Occipital lobe (tissue), 2 donors: Measurements from ENCODE around the gene TMEM120B. TPM values are rescaled to one million over a fixed set of nuclear protein-coding genes. Genes with fewer than 3 reads are reported as not detected.
"Not testable (repeated sequence)": the region's sequence is repeated elsewhere in the genome, so short reads cannot be mapped to it uniquely, and the experiment has no call there.

ENCODE experiments used
- DNase-seq: peaks from one replicate; lab custom pipeline; 2025; lab: John Stamatoyannopoulos, UW
- total RNA-seq: library from RNA; depleted of rRNA; stranded (reverse); fragments of >200 nt; gene quantifications from one replicate; pipeline ENCODE4 v1.2.3, GENCODE V29; 2014

The TMEM120B gene
- 13.7 TPM for total RNA-seq

- peak; percentile 75 for DNase-seq
Measured at GRCh38 chr12:121712461-121713256, at the start of gene TMEM120B. Gene TMEM120B, plus strand, starts transcription at chr12:121712752. Its CDS starts 144 bp downstream, at chr12:121712896.

- no peak for DNase-seq
Measured at GRCh38 chr12:121663610-121663929, 49.0 kb upstream of the TMEM120B start.

GRCh38 chr12:121666829-121667228 lies 45.7 kb upstream of the TMEM120B start:
- not testable (repeated sequence) for DNase-seq

GRCh38 chr12:121668750-121669520 lies 43.6 kb upstream of the TMEM120B start:
- no peak for DNase-seq

- no peak for DNase-seq
Measured at GRCh38 chr12:121669521-121669900, 43.0 kb upstream of the TMEM120B start, which contains the start of gene MORN3. Gene MORN3, minus strand, starts transcription at chr12:121669654. Its CDS starts 171 bp downstream, at chr12:121669483.

- DNase-seq, result no peak
Measured at GRCh38 chr12:121673013-121673511, 39.5 kb upstream of the TMEM120B start.

- DNase-seq, result no peak
Measured at GRCh38 chr12:121676190-121676589, 36.4 kb upstream of the TMEM120B start.

GRCh38 chr12:121678305-121678704 lies 34.2 kb upstream of the TMEM120B start:
- DNase-seq, result no peak

GRCh38 chr12:121678716-121679300 lies 33.7 kb upstream of the TMEM120B start:
- DNase-seq, result no peak

- DNase-seq, result not testable (repeated sequence)
Measured at GRCh38 chr12:121679661-121680197, 32.8 kb upstream of the TMEM120B start.

- DNase-seq, result no peak
Measured at GRCh38 chr12:121688966-121689365, 23.6 kb upstream of the TMEM120B start.

- no peak for DNase-seq
Measured at GRCh38 chr12:121689430-121689829, 23.1 kb upstream of the TMEM120B start.

- DNase-seq, result not testable (repeated sequence)
Measured at GRCh38 chr12:121692744-121693143, 19.8 kb upstream of the TMEM120B start.

- DNase-seq, result no peak
Measured at GRCh38 chr12:121693155-121693687, 19.3 kb upstream of the TMEM120B start.

- no peak for DNase-seq
Measured at GRCh38 chr12:121697093-121697698, 15.4 kb upstream of the TMEM120B start.

GRCh38 chr12:121697861-121698260 lies 14.7 kb upstream of the TMEM120B start:
- DNase-seq, result not testable (repeated sequence)

- DNase-seq, result no peak
Measured at GRCh38 chr12:121701667-121702277, 10.8 kb upstream of the TMEM120B start.

- DNase-seq, result no peak
Measured at GRCh38 chr12:121702944-121703343, 9.6 kb upstream of the TMEM120B start.

- no peak for DNase-seq
Measured at GRCh38 chr12:121705514-121705913, 7.0 kb upstream of the TMEM120B start.

- no peak for DNase-seq
Measured at GRCh38 chr12:121708313-121709063, 4.1 kb upstream of the TMEM120B start.
